NCI-H1092 treated with DMSO at 0.1 percent for 48 hours (cell line): ENCODE measurements around the gene POU6F2.
"Not testable (repeated sequence)": the region's sequence is repeated elsewhere in the genome, so short reads cannot be mapped to it uniquely, and the experiment has no call there.

Experiments used
- DNase-seq: peaks from one replicate; lab custom pipeline; 2025; lab: John Stamatoyannopoulos, UW

Gene POU6F2

DNA sequence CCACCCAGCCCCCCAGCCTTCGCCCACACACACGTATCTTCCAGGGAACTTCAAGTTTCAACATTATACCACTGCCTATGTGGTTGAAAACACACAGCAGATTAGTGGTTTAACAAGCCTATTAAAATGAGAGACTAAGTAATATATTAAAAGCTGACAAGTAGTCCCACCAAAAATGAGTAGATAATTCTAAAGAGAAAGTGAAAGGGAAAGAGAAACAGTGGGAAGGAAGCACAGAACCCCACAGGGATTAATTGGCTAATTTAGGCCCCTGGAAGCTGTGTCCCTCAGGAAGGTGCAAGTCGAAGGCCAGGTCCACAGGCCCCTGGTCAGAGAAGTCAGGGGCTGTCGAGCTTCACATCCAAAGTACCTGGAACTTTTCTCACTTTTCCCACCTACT lies 378.0 kb downstream of the POU6F2 start:
- no peak for DNase-seq

GRCh38 chr7:39356172-39356925 lies 378.6 kb downstream of the POU6F2 start:
- DNase-seq: no peak

DNA sequence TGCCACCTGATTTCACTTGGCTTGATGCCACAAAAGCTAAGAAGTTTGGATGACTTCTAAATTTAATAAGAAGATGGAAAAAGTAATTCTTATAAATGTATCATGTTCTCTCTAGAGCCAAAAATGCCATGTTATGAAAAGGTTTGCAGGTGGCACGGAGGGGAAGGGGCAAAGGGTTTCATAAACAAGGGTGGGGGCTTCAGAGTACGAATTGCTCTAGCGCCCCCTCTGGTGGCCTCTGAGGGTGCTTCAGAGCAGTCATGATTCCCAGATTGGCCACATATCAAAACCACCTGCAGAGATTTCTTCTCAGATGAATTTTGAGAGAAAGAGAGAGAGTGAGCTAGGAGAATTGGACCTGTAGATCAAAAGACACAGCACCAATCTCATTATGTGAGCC lies 379.9 kb downstream of the POU6F2 start:
- peak; percentile 6 for DNase-seq

GRCh38 chr7:39360038-39360437 lies 382.3 kb downstream of the POU6F2 start:
- no peak for DNase-seq

DNA sequence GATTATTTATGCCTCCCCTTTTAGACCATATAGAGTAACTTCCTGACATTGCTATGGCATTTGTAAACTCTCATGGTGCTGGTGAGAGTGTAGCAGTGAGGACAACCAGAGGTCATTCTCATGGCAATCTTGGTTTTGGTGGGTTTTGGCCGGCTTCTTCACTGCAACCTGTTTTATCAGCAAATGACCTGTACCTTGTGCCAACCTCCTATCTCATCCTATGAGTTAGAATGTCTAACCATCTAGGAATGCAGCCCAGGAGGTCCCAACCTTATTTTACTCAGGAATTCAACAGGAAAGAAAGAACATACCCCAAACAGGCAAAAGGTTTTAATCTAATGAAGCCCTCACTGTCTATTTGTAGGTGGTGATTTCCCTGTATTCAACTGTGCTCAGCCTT lies 383.1 kb downstream of the POU6F2 start:
- no peak for DNase-seq

DNA sequence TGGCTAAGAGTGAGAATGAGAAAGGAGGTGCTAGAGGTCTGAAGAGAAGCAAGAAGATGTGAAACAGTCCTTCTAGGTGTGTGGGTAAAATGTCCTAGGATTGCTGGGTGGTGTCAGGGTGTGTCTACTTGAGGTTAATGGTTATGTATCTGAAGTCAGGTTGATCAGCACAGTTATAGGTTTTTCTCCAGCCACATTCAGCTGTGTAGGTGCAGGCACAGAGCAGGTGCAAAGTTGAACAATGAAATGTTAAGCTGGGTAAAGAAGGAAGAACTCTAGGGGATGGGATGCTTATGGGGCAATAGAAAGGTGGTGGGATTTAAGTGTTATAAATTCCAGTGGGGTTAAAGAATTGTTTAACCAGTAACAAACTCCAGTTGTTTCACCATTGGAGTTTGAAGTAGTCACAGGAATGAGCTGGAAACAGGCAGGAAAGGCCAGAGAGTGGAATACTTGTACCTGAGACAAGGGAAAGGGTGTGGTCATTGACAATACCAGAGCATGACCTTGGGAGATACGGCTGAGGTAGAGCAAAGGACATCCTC lies 388.1 kb downstream of the POU6F2 start:
- no peak for DNase-seq

- no peak for DNase-seq
These were observed 389.7 kb downstream of the POU6F2 start for GRCh38 chr7:39367451-39367850.

DNA sequence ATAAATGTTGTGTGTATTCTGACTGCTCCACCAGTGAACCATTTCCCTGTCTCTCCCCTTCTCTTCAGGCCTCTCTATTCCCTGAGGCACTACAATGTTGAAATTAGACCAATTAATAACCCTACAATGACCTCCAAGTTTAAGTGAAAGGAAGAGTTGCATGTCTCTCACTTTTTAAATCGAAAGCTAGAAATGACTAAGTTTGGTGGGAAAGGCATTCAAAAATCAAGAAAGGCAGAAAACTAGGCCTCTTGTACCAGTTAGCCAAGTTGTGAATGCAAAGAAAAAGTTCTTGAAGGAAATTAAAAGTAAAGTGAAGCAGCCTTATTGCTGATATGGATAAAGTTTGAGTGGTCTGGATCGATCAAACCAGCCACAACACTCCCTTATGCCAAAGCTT lies 390.2 kb downstream of the POU6F2 start:
- no peak for DNase-seq

GRCh38 chr7:39372383-39372782 lies 394.7 kb downstream of the POU6F2 start:
- DNase-seq: no peak

- no peak for DNase-seq
These were observed 396.8 kb downstream of the POU6F2 start for GRCh38 chr7:39374436-39375040.

GRCh38 chr7:39375047-39375873 lies 397.6 kb downstream of the POU6F2 start:
- no peak for DNase-seq

DNA sequence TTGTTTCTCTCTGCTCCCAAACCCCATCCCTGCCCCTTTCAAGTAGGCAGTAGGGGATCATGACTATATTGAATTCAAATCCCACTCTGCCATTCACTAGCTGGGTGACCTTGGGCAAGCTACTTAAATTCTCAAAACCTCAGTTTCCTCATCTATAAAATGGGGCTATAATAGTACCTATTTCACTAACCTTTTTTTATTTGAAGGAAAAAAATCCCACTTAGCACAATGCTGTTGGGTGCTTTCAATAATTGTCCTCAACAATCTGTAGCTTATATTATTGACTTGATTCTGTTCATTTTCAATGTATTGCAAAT lies 398.1 kb downstream of the POU6F2 start:
- no peak for DNase-seq

DNA sequence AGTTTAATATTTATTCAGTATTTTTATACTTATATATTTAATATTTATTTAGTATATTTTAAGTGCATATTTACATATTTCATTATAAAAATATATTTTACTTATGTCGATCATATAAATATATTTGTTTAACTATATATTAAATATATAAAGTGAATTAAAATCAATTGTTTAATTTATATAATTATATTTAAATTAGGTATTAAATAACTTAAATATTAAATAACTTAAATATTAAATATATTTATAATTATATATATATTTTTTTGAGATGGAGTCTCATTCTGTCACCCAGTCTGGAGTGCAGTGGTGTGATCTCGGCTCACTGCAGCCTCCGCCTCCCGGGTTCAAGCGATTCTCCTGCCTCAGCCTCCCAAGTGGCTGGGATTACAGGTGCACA lies 399.2 kb downstream of the POU6F2 start:
- DNase-seq: not testable (repeated sequence)

GRCh38 chr7:39379416-39379815 lies 401.7 kb downstream of the POU6F2 start:
- no peak for DNase-seq

DNA sequence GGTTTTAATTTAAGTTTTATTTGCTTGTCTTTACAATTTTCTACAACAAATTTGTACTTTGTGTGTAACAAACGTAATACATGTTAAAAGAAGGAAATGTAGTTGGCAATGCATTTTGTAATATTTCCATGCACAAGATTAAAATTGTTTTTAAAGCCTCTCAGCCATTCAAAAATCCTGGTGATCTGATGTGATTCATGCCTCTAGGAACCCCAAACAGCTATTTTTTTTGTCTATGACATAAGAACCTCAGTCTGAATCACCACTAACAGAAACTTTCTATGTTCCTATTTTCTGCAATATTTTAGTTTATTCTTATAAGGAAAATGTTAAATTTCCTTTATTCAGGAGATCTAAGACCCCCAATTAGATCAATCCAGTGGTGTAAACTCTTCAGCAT lies 405.4 kb downstream of the POU6F2 start:
- no peak for DNase-seq

- DNase-seq: no peak
These were observed 406.7 kb downstream of the POU6F2 start for GRCh38 chr7:39384386-39384785.

GRCh38 chr7:39386718-39387117 lies 409.0 kb downstream of the POU6F2 start:
- no peak for DNase-seq

GRCh38 chr7:39392151-39392550 lies 414.4 kb downstream of the POU6F2 start:
- no peak for DNase-seq

- DNase-seq: peak; percentile 53
These were observed 416.5 kb downstream of the POU6F2 start for GRCh38 chr7:39394105-39394680.

DNA sequence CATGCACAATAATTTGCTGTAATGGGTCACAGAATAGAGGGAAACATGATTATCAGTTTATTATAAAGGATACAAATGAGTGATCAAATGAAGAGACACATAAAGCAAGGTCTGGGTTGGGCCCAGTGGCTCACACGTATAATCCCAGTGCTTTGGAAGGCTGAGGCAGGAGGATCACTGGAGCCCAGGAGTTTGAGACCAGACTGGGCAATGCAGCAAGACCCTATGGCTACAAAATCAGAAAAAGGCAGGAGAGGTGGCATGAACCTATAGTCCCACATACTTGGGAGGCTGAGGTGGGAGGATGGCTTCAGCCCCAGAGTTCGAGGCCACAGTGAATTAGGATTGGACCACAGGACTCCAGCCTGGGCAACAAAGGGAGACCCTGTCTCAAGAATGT lies 421.7 kb downstream of the POU6F2 start:
- DNase-seq: no peak

DNA sequence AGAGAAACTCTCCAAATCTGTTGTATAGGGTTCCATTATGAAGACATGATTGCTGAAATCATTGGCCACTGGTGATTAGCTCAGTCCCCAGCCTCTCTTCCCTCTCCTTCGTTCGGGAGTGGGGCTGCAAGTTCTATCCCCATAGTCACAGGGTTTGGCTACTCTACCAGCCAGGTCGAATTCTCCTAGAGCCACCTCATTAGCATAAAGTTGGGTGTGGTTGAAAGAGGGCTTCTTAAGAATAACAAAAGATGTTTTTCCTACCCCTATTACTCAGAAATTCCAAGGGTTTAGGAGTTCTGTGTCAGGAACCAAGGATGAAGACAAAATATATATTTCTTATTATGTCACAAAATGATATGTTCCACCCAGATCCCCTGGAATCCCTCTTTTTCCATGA lies 422.3 kb downstream of the POU6F2 start:
- no peak for DNase-seq

DNA sequence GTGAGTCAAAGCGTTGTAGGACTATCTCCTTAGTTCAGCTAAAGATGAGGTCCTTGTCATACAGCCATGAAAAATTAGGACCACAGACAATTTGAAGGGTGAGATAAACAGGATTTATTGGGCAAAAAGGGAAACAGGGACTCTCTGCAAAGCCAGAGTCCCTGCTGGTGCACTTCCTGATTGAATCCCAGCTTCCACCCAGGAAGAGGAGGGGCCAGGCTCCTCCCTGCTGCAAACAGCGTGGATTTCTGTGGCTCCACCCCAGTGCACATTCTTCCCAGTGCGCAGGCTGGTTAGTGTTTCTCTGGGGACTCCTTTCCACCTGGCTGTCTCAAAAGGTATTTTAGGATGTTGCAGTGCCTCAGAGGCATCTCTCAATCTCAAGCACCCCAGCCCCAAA lies 423.1 kb downstream of the POU6F2 start:
- DNase-seq: no peak

- DNase-seq: no peak
These were observed 424.3 kb downstream of the POU6F2 start for GRCh38 chr7:39402034-39402433.
